ENCODE results near the gene ARHGAP42.

ARHGAP42 gene

DNA sequence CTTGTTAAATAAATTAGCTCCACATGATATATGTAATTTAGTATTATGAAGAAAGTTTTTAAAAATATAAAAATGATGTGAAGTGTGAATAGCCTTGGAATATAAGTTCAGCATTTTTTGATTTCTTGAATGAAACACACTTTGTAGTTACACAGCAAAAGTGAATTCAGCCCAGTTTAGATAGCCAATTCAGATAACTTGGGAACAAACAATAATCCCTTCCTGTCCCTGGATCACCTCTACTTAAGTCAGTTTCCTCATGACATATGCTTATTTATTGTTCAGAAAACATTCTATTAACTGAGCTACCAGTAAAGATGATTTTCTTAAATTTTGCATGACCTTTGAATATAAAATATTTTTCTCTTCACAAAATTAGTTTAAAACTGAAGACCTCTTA lies 335.2 kb downstream of the ARHGAP42 start:
- DNase-seq (ENCODE audit: low spot score), result no peak

DNA sequence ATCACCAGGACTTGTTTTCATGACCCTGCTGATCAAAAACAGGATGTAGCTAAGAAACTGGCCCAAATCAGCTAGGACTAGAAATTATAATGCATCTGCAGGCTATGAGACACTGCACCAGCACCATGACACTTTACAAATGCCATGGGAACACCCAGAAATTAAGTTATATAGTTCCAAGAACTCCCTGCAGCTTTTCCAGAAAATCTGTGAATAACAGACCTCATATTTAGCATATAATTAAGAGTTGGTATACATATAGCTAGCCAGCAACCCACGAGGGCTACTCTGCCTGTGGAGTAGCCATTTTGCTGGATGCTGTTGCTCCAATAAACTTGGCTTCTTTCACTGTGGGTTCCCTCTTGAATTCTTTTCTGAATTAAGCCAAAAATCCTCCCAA lies 341.6 kb downstream of the ARHGAP42 start:
- DNase-seq (ENCODE audit: low spot score), result no peak

DNA sequence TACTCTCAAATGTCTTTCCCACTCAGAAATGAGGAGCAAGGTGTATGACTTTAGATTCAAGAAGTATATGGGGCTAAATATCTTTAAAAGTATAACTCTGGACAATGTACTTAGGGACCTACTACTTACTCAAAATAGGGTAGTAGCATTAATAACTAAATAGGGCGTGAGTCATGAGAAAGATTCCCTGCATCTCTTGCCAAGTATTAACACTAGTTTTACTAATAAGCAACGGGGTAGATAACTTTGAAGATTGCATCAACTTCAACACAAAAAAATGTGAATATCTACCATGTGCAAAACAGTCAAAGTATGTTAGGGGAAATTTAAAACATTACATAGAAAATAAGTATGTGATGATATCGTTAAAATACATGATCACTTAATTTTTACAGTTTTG lies 342.9 kb downstream of the ARHGAP42 start:
- no peak for DNase-seq (ENCODE audit: low spot score)

DNA sequence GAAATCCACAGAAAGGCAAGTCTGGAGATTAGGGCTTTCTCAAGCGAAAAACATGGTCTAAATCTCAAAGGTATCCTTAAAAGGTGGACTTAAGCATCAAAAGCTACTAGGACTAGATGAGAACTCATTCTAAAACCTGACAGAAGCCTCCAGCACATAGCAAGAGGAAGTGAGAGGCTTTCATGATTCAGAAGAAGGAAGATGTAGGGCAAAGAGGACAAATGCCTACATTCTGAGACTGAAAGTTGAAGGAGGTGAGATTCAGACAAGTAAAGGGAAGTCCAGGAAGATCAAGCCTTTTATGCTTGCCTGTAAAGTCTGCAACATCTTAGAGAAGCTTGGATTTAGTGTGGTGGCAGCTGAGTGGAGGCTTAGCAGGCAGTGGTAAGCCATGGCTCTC lies 343.6 kb downstream of the ARHGAP42 start:
- no peak for DNase-seq (ENCODE audit: low spot score)

DNA sequence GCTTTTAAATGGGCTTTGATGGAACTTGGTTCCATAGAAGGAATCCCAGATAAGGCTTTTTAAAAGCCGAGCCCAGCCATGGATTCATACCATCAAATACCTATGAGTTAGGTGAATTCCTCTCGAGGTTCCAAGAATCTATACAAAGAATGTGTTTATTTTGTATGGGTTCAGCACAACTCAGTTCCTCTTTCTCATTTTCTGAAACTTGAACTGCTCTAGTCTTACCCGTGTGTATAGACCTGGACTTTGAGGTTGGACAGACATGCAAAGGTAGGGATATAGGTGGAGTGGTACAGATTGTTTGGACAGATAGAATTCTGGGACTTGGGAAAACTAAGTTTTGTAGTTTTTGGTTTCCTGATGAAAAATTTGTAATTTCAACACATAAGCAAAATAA lies 344.6 kb downstream of the ARHGAP42 start:
- no peak for DNase-seq (ENCODE audit: low spot score)

DNA sequence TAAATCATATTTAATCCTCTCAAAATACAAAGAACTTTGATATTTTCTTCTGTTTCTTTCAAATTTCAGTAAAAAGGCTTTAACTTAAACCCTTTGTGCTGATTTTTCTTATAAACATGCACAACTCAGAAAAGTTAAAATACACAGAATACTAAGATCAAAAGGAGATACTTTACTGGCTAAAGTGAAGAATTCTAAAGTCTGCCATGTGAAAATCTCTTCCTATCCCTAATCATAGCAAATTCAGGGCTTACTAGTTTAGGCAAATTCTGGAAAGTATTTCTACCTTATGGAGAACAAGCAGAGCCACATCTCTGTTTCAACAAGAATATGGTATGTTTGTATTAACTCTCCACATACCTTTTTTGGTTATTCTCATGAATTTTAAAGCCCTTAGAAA lies 345.9 kb downstream of the ARHGAP42 start:
- DNase-seq (ENCODE audit: low spot score), result no peak

DNA sequence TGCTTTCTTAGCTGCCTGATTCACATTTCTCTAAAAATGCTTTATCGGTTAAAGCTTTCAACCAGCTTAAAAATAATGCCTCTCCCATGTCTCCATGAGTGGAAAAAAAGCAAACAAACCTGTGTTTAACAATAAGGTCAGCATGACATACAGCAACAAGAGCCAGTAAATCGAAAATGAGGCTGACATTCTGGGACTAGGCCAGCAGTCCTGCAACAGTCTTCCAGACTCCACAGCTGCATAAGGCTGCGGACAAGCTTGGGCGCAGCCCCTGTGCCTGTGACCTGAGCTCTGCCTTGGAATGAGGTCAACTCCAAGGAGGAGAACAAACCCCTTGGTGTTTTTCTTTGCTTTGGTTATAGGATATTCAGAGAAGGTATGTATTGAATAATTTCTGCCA lies 347.0 kb downstream of the ARHGAP42 start:
- DNase-seq (ENCODE audit: low spot score), result no peak

DNA sequence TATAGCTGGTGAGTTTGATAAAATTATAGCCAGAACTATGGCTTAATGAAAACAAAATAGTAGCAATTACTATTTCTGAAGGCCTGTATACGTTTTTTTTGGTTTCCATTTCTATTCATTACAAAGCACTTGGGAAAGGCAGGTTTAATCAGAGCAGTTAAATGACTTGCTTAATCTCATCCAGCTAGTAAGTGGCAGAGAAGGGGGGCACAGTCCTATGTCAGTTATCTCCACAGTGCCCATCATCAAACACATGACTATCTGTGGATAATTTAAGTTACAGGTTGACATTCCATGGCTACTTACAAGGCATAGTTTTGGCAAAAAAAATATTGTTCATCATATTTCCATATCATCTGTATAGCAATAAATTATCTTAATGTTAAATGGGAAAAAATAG lies 348.8 kb downstream of the ARHGAP42 start:
- no peak for DNase-seq (ENCODE audit: low spot score)
